CMK (cell line): ENCODE measurements around the gene MCOLN1.
"Not testable (repeated sequence)": the region's sequence is repeated elsewhere in the genome, so short reads cannot be mapped to it uniquely, and the experiment has no call there.

Experiments used
- DNase-seq: peaks from one replicate; pipeline ENCODE4 v3.0.0-alpha.2; 2010; ENCODE audit warnings: low read depth

The MCOLN1 gene

GRCh38 chr19:7526059-7526929, 3.9 kb downstream of the MCOLN1 start:
- no peak for DNase-seq

GRCh38 chr19:7527516-7528191, 5.2 kb downstream of the MCOLN1 start:
- no peak for DNase-seq

- no peak for DNase-seq
Observed at GRCh38 chr19:7528192-7528519, 5.7 kb downstream of the MCOLN1 start.

GRCh38 chr19:7528522-7529245, 6.3 kb downstream of the MCOLN1 start:
- DNase-seq: no peak

- DNase-seq: no peak
Observed at GRCh38 chr19:7529246-7529600, 6.8 kb downstream of the MCOLN1 start.

GRCh38 chr19:7529610-7530490, 7.4 kb downstream of the MCOLN1 start:
- no peak for DNase-seq

- no peak for DNase-seq
Observed at GRCh38 chr19:7533281-7533885, 11.0 kb downstream of the MCOLN1 start.

GRCh38 chr19:7533925-7534480, 11.6 kb downstream of the MCOLN1 start:
- no peak for DNase-seq

GRCh38 chr19:7534531-7535046, 12.2 kb downstream of the MCOLN1 start:
- no peak for DNase-seq

- peak; percentile 74 for DNase-seq
Observed at GRCh38 chr19:7535047-7535997, 12.9 kb downstream of the MCOLN1 start, which contains the start of gene PNPLA6. PNPLA6 (plus strand) TSS chr19:7535717; CDS start chr19:7535789, 72 bp downstream.

- no peak for DNase-seq
Observed at GRCh38 chr19:7535998-7536695, 13.7 kb downstream of the MCOLN1 start.

GRCh38 chr19:7538990-7539389, 16.6 kb downstream of the MCOLN1 start:
- not testable (repeated sequence) for DNase-seq

- no peak for DNase-seq
Observed at GRCh38 chr19:7539827-7540425, 17.5 kb downstream of the MCOLN1 start.

GRCh38 chr19:7540761-7541474, 18.5 kb downstream of the MCOLN1 start:
- peak; percentile 66 for DNase-seq

- DNase-seq: no peak
Observed at GRCh38 chr19:7541475-7541824, 19.0 kb downstream of the MCOLN1 start.

GRCh38 chr19:7541828-7542443, 19.5 kb downstream of the MCOLN1 start:
- DNase-seq: no peak

GRCh38 chr19:7542556-7543348, 20.3 kb downstream of the MCOLN1 start:
- no peak for DNase-seq
